IPS-18c (cell line): ENCODE data around the gene TBC1D3B.
"Not testable (repeated sequence)": the region's sequence is repeated elsewhere in the genome, so short reads cannot be mapped to it uniquely, and the experiment has no call there.

Experiments
- H3K4me3 ChIP-seq: 2 replicates; pipeline ENCODE4 v1.7.0; 2013; ENCODE audit warnings: low read depth, mild to moderate bottlenecking, low read length, moderate library complexity; ENCODE audit not compliant: insufficient read depth
- H3K9me3 ChIP-seq: one replicate; pipeline ENCODE4 v1.6.1; 2013; ENCODE audit warnings: mild to moderate bottlenecking, low read length, moderate library complexity; ENCODE audit not compliant: control insufficient read depth, insufficient read depth

Gene TBC1D3B

GRCh38 chr17:36123431-36123830, 53.0 kb downstream of the TBC1D3B start:
- Histone ChIP-seq H3K9me3 (peaks cover 12% of the 10 kb centered on the region), H3K4me3 (no peak overlapping the region)

GRCh38 chr17:36121099-36121498, 55.3 kb downstream of the TBC1D3B start:
- not testable (repeated sequence) for H3K9me3 ChIP-seq, H3K4me3 ChIP-seq

- H3K4me3 ChIP-seq: no peak overlapping the region
- no peaks in the 10 kb centered on the region for H3K9me3 ChIP-seq
Observed at GRCh38 chr17:36120221-36120620, 56.2 kb downstream of the TBC1D3B start.

- no peaks in the 10 kb centered on the region for H3K9me3 ChIP-seq
- H3K4me3 ChIP-seq: no peak overlapping the region
Observed at GRCh38 chr17:36118477-36119353, 57.7 kb downstream of the TBC1D3B start.

GRCh38 chr17:36117505-36118382, 58.7 kb downstream of the TBC1D3B start:
- Histone ChIP-seq H3K4me3 (no peak overlapping the region), H3K9me3 (no peaks in the 10 kb centered on the region)
